HCT116 (cell line): ENCODE measurements around the gene KRTCAP2. TPM values are rescaled to one million over a fixed set of nuclear protein-coding genes. Genes with fewer than 3 reads are reported as not detected.

Source experiments
- ATAC-seq: fragments of 200-7000 bp; cut with Tn5 transposase; 2 replicates; pipeline ENCODE4 v1.9.1; 2020; ENCODE audit warnings: mild to moderate bottlenecking, moderate library complexity
- BruUV-seq: library from RNA; stranded (reverse); fragments of 400-500 nt; replicated peaks from 2 replicates; lab custom pipeline; 2021; lab: Mats Ljungman, UMichigan
- CTCF ChIA-PET: fragments of 300-600 bp; sonication (Branson Sonifier 250); formaldehyde crosslinking; loops from one replicate; lab custom pipeline; 2021; ENCODE audit warnings: antibody characterized with exemption; lab: Charles Lee
- POLR2A ChIA-PET: fragments of 300-600, 350-600 bp; sonication (Branson Sonifier 250); formaldehyde crosslinking; loops from one replicate; lab custom pipeline; 2021; ENCODE audit warnings: antibody characterized with exemption; lab: Charles Lee
- RAD21 ChIA-PET, 2 experiments: fragments of 300-600 bp; sonication (Branson Sonifier 250); formaldehyde crosslinking; loops; one replicate each; lab custom pipeline; 2023; ENCODE audit warnings: low total read pairs in 2 of 2; ENCODE audit not compliant: uncharacterized antibody in 2 of 2, unreplicated experiment in 2 of 2, low non-redundant PET in 1 of 2; lab: Charles Lee
- DNase-seq: peaks from one replicate; pipeline ENCODE4 v3.0.0-alpha.2; 2010; ENCODE audit warnings: low read depth, low spot score
- H2AFZ ChIP-seq: fragments of 200-600 bp; shearing (Covaris generic), sonication (generic); 2 replicates; pipeline ENCODE4 v1.6.1; 2017; ENCODE audit warnings: low read depth, mixed run types, mixed read lengths, antibody characterized with exemption, low read length; ENCODE audit not compliant: poor library complexity, severe bottlenecking
- H3K27ac ChIP-seq: 2 replicates; pipeline ENCODE4 v1.5.1; 2012; ENCODE audit warnings: low read depth, low read length
- H3K27me3 ChIP-seq: fragments of 200-600 bp; sonication (generic); 2 replicates; pipeline ENCODE4 v1.6.1; 2016; ENCODE audit warnings: mixed run types, low read length, mixed read lengths; ENCODE audit not compliant: insufficient read depth
- H3K36me3 ChIP-seq, 2 experiments: fragments of 200-500 bp in 1 of 2; fragments of 200-600 bp in 1 of 2; sonication (Bioruptor generic) in 1 of 2; sonication (generic) in 1 of 2; 2 replicates each; pipeline versions ENCODE4 v1.5.1 to v1.6.1; 2014 to 2016; ENCODE audit warnings: low read length in 2 of 2, inconsistent platforms in 1 of 2, mixed read lengths in 1 of 2, mixed run types in 1 of 2; ENCODE audit not compliant: insufficient read depth in 2 of 2, control insufficient read depth in 1 of 2
- H3K4me1 ChIP-seq, 2 experiments: fragments of 200-600 bp in 1 of 2; sonication (generic) in 1 of 2; 2 replicates each; pipeline versions ENCODE4 v1.5.1 to v1.6.1; 2012 to 2017; ENCODE audit warnings: low read length in 2 of 2, inconsistent platforms in 1 of 2, mild to moderate bottlenecking in 1 of 2, mixed read lengths in 1 of 2, mixed run types in 1 of 2, moderate library complexity in 1 of 2; ENCODE audit not compliant: insufficient read depth in 2 of 2, control insufficient read depth in 1 of 2
- H3K4me2 ChIP-seq: fragments of 200-600 bp; sonication (generic); 2 replicates; pipeline ENCODE4 v1.6.1; 2017; ENCODE audit warnings: mixed run types, low read length, mixed read lengths
- H3K4me3 ChIP-seq, 2 experiments: fragments of 200-600 bp in 1 of 2; sonication (generic) in 1 of 2; replicated peaks in 1 of 2; 2 replicates each; pipeline ENCODE4 v1.5.1; 2011 to 2016; ENCODE audit warnings: low read length in 2 of 2, control low read depth in 1 of 2, low read depth in 1 of 2, mild to moderate bottlenecking in 1 of 2, mixed read lengths in 1 of 2, mixed run types in 1 of 2
- H3K79me2 ChIP-seq: fragments of 200-600 bp; sonication (generic); 2 replicates; pipeline ENCODE4 v1.6.1; 2017; ENCODE audit warnings: mild to moderate bottlenecking, mixed run types, low read length, moderate library complexity, mixed read lengths; ENCODE audit not compliant: insufficient read depth
- H3K9ac ChIP-seq: fragments of 200-600 bp; sonication (generic); 2 replicates; pipeline ENCODE4 v1.6.1; 2016; ENCODE audit warnings: low read length, mixed read lengths
- H3K9me2 ChIP-seq: fragments of 200-600 bp; sonication (generic), shearing (Covaris generic); 2 replicates; pipeline ENCODE4 v1.6.1; 2017; ENCODE audit warnings: mixed run types, mild to moderate bottlenecking, moderate library complexity; ENCODE audit not compliant: insufficient read depth
- H3K9me3 ChIP-seq, 2 experiments: fragments of 200-500 bp in 1 of 2; fragments of 200-600 bp in 1 of 2; sonication (Bioruptor generic) in 1 of 2; sonication (generic) in 1 of 2; 2 replicates each; pipeline ENCODE4 v1.6.1; 2014 to 2017; ENCODE audit warnings: low read length in 2 of 2, mixed read lengths in 2 of 2, inconsistent platforms in 1 of 2, low read depth in 1 of 2, mild to moderate bottlenecking in 1 of 2, mixed run types in 1 of 2, moderate library complexity in 1 of 2; ENCODE audit not compliant: control insufficient read depth in 1 of 2, insufficient read depth in 1 of 2
- H4K20me1 ChIP-seq: fragments of 200-600 bp; sonication (generic), shearing (Covaris generic); 2 replicates; pipeline ENCODE4 v1.6.1; 2017; ENCODE audit warnings: mixed run types, mild to moderate bottlenecking, moderate library complexity; ENCODE audit not compliant: insufficient read depth
- CEBPB ChIP-seq: IDR thresholded peaks from 2 replicates; pipeline ENCODE4 v1.6.1; 2012; ENCODE audit warnings: low read depth
- CTCF ChIP-seq, 3 experiments: fragments of 200-600 bp in 1 of 3; sonication (generic) in 1 of 3; IDR thresholded peaks in 2 of 3; conservative IDR thresholded peaks in 1 of 3; 2 replicates each; pipeline ENCODE4 v1.5.1; 2012 to 2017; ENCODE audit warnings: low read depth in 2 of 3, low read length in 2 of 3, antibody characterized with exemption in 1 of 3, borderline replicate concordance in 1 of 3, control low read depth in 1 of 3, mild to moderate bottlenecking in 1 of 3, mixed read lengths in 1 of 3, mixed run types in 1 of 3, moderate library complexity in 1 of 3; ENCODE audit not compliant: insufficient read depth in 1 of 3
- EGR1 ChIP-seq: IDR thresholded peaks from 2 replicates; pipeline ENCODE4 v1.6.1; 2012; ENCODE audit warnings: low read depth
- EZH2phosphoT487 ChIP-seq: fragments of 200-600 bp; IDR thresholded peaks from 2 replicates; pipeline ENCODE4 v1.6.1; 2018; ENCODE audit warnings: antibody characterized with exemption, borderline replicate concordance
- FOSL1 ChIP-seq: IDR thresholded peaks from 2 replicates; pipeline ENCODE4 v1.6.1; 2012; ENCODE audit warnings: low read depth
- SIN3A ChIP-seq: IDR thresholded peaks from 2 replicates; pipeline ENCODE4 v1.6.1; 2012; ENCODE audit warnings: low read depth
- SRF ChIP-seq: IDR thresholded peaks from 2 replicates; pipeline ENCODE4 v1.6.1; 2012; ENCODE audit warnings: low read depth
- YY1 ChIP-seq: IDR thresholded peaks from 2 replicates; pipeline ENCODE4 v1.6.1; 2011; ENCODE audit warnings: low read length, low read depth, moderate library complexity, mild to moderate bottlenecking; ENCODE audit not compliant: insufficient replicate concordance; ENCODE audit errors: extremely low read depth
- ZFX ChIP-seq: fragments of 450-650 bp; IDR thresholded peaks from 2 replicates; pipeline ENCODE4 v1.6.1; 2017
- intact Hi-C: fragments of 100-400 bp; cut with micrococcal nuclease; formaldehyde crosslinking; loops from 2 replicates; pipeline ENCODE4 v1.10.0; 2022
- total RNA-seq: library from RNA; stranded (reverse); gene quantifications from one replicate; pipeline ENCODE4 v1.2.1, GENCODE V29; 2021; ENCODE audit not compliant: unreplicated experiment

KRTCAP2 gene
- total RNA-seq, 1 experiment from 2014 or later, result 143 TPM

- H3K27ac ChIP-seq, result peak overlapping the region; percentile 95
- H2AFZ ChIP-seq, result no peak overlapping the region
- intact Hi-C loops, result loop anchor here (5.0 kb wide), 1 partner anchor 165 kb away; the partner anchor contains the start of genes CKS1B and SHC1
- H3K4me2 ChIP-seq, result peak overlapping the region; percentile 89
- peaks cover 40% of the 10 kb centered on the region for H3K79me2 ChIP-seq
- no TSS peak for BruUV-seq
- no peaks in the 10 kb centered on the region for H3K9me2 ChIP-seq
- ATAC-seq, result no peak
- TF ChIP-seq CTCF (IDR thresholded peaks at IDR 0.05 in 2 of 3, conservative IDR thresholded peaks at IDR 0.05 in 1 of 3; ENCODE audit: borderline replicate concordance in 1 of 3, insufficient read depth in 1 of 3, low read depth in 2 of 3, low read length in 2 of 3) (no peak), SIN3A (no peak), YY1 (no peak), EGR1 (no peak), SRF (no peak), FOSL1 (no peak), ZFX (no peak; the same call in 1 of the 2 replicates), CEBPB (no peak), EZH2phosphoT487 (no peak)
- H3K36me3 ChIP-seq, result peaks cover 8 to 21% of the 10 kb centered on the region in 2 experiments; a peak in 1 of 4 replicates
- H4K20me1 ChIP-seq, result no peaks in the 10 kb centered on the region
- RAD21 ChIA-PET, result interaction anchor here in 1 of 2 experiments (1.7 kb wide), 1 partner anchor 30 kb away, joined by 7 read pairs; no protein-coding TSS in a partner anchor
- H3K9me3 ChIP-seq, result no peaks in the 10 kb centered on the region
- peak overlapping the region; percentile 97 for H3K9ac ChIP-seq
- H3K27me3 ChIP-seq, result no peaks in the 10 kb centered on the region
- DNase-seq, result no peak
- H3K4me1 ChIP-seq, result peaks cover 31 to 54% of the 10 kb centered on the region in 2 experiments
- H3K4me3 ChIP-seq, result peak overlapping the region; percentile 47 to 77
- POLR2A ChIA-PET, result interaction anchor here (1.0 to 1.1 kb wide), 2 partner anchors 35 to 37 kb away, joined by 3 read pairs; no protein-coding TSS in a partner anchor
- CTCF ChIA-PET, result interaction anchor here (0.7 to 2.4 kb wide), 4 partner anchors 30 to 52 kb away, joined by 3 to 8 read pairs (median 3); partner anchors contain the start of gene KRTCAP2
Measured at GRCh38 chr1:155137154-155137949, 35.8 kb downstream of the KRTCAP2 start.
